GM19397 (cell line): ENCODE measurements around the gene LDHAL6A.
"Not testable (repeated sequence)": the region's sequence is repeated elsewhere in the genome, so short reads cannot be mapped to it uniquely, and the experiment has no call there.

ENCODE experiments used
- ATAC-seq: cut with Tn5 transposase; IDR thresholded peaks from one replicate; pipeline ENCODE4 v1.9.1; 2021; ENCODE audit warnings: mild to moderate bottlenecking, moderate library complexity; ENCODE audit not compliant: unreplicated experiment

Gene LDHAL6A

GRCh38 chr11:18455686-18456372 lies at the start of gene LDHAL6A:
Gene LDHAL6A (plus strand): TSS chr11:18455856. CDS start chr11:18456681, 825 bp downstream.
- ATAC-seq, result no peak

GRCh38 chr11:18407400-18407799 lies 48.3 kb upstream of the LDHAL6A start:
- not testable (repeated sequence) for ATAC-seq

GRCh38 chr11:18408558-18409291 lies 46.9 kb upstream of the LDHAL6A start:
- ATAC-seq, result no peak

- no peak for ATAC-seq
Observed at GRCh38 chr11:18416459-18416858, 39.2 kb upstream of the LDHAL6A start.

- no peak for ATAC-seq
Observed at GRCh38 chr11:18419040-18419439, 36.6 kb upstream of the LDHAL6A start.

GRCh38 chr11:18420067-18420466 lies 35.6 kb upstream of the LDHAL6A start:
- no peak for ATAC-seq

GRCh38 chr11:18427240-18427639 lies 28.4 kb upstream of the LDHAL6A start:
- ATAC-seq, result no peak

- ATAC-seq, result no peak
Observed at GRCh38 chr11:18429332-18429731, 26.3 kb upstream of the LDHAL6A start.

GRCh38 chr11:18438691-18439090 lies 17.0 kb upstream of the LDHAL6A start:
- no peak for ATAC-seq

GRCh38 chr11:18449251-18449650 lies 6.4 kb upstream of the LDHAL6A start:
- no peak for ATAC-seq

- ATAC-seq, result no peak
Observed at GRCh38 chr11:18452927-18453326, 2.7 kb upstream of the LDHAL6A start.

- ATAC-seq, result no peak
Observed at GRCh38 chr11:18457450-18457849, 1.8 kb downstream of the LDHAL6A start.

GRCh38 chr11:18459634-18460033 lies 4.0 kb downstream of the LDHAL6A start:
- ATAC-seq, result no peak

GRCh38 chr11:18461909-18462308 lies 6.3 kb downstream of the LDHAL6A start:
- ATAC-seq, result no peak

- no peak for ATAC-seq
Observed at GRCh38 chr11:18463439-18463838, 7.8 kb downstream of the LDHAL6A start.

GRCh38 chr11:18466402-18466801 lies 10.7 kb downstream of the LDHAL6A start:
- ATAC-seq, result no peak

- ATAC-seq, result no peak
Observed at GRCh38 chr11:18468059-18468458, 12.4 kb downstream of the LDHAL6A start.

GRCh38 chr11:18468961-18469360 lies 13.3 kb downstream of the LDHAL6A start:
- ATAC-seq, result no peak

GRCh38 chr11:18471995-18472394 lies 16.3 kb downstream of the LDHAL6A start:
- no peak for ATAC-seq

- no peak for ATAC-seq
Observed at GRCh38 chr11:18472587-18472986, 16.9 kb downstream of the LDHAL6A start.

- ATAC-seq, result no peak
Observed at GRCh38 chr11:18479063-18479462, 23.4 kb downstream of the LDHAL6A start.

GRCh38 chr11:18485913-18486528 lies 30.4 kb downstream of the LDHAL6A start:
- ATAC-seq, result no peak
